Caki2 (cell line): Measurements from ENCODE around the gene SH3TC1. TPM values are rescaled to one million over a fixed set of nuclear protein-coding genes. Genes with fewer than 3 reads are reported as not detected.

Experiments used
- DNase-seq: peaks from one replicate; pipeline ENCODE4 v3.0.0-alpha.2; 2015; ENCODE audit warnings: low read depth
- in situ Hi-C: cut with HindIII; loops from 2 replicates; pipeline ENCODE4 v1.10.0; 2016; ENCODE audit warnings: low sequenced_read_pairs, low pct_unique_long_range_greater_than_20kb, mixed read lengths
- total RNA-seq: library from RNA; depleted of rRNA; stranded (reverse); fragments of >200 nt; shearing (Covaris generic); gene quantifications from 2 replicates; pipeline ENCODE4 v1.2.3, GENCODE V29; 2014; ENCODE audit warnings: low replicate concordance

The SH3TC1 gene
- total RNA-seq, 1 experiment from 2014 or later: 16.3 TPM

DNA sequence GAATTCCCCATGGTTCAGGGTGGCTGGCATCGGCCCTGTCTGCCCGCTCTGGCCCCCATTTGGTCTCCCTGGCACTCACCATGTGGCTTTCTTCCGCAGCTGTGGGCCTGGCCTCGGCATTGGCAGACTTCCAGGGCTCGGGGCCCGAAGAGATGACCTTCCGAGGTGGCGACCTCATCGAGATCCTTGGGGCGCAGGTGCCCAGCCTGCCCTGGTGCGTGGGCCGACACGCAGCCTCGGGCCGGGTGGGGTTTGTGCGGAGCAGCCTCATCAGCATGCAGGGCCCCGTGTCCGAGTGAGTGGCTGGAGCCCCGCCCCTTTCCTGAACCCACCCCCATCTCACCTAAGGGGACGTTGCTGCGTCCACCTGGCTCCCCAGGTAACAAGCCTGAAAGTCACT is 20.1 kb downstream of the SH3TC1 start:
- in situ Hi-C loops: no loop called here
- no peak for DNase-seq

- in situ Hi-C loops: no loop called here
- no peak for DNase-seq
Observed at GRCh38 chr4:8220661-8221450, 21.8 kb downstream of the SH3TC1 start.

GRCh38 chr4:8221476-8221875 is 22.4 kb downstream of the SH3TC1 start:
- in situ Hi-C loops: no loop called here
- no peak for DNase-seq

DNA sequence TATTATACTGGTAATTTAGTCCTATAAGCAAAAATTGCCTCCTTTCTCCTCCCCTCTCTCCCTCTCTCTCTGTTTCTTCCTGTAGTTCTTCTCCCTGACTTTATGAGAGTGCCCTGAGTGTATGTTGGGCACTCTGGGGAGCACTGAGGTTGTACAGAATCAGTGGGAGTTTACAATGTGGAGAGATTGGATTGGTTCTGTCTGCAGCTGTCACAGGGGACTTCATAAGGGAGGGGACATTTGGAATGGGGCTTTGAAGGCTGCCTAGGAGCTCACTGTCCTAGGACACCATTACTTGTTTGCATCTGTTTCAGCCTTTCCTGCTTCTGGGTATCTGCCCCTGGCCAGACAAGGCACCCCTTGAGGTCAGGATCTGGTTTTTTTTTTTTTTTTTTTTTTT is 22.9 kb downstream of the SH3TC1 start:
- DNase-seq: no peak
- in situ Hi-C loops: no loop called here

GRCh38 chr4:8222609-8223388 is 23.7 kb downstream of the SH3TC1 start:
- no peak for DNase-seq
- in situ Hi-C loops: no loop called here

DNA sequence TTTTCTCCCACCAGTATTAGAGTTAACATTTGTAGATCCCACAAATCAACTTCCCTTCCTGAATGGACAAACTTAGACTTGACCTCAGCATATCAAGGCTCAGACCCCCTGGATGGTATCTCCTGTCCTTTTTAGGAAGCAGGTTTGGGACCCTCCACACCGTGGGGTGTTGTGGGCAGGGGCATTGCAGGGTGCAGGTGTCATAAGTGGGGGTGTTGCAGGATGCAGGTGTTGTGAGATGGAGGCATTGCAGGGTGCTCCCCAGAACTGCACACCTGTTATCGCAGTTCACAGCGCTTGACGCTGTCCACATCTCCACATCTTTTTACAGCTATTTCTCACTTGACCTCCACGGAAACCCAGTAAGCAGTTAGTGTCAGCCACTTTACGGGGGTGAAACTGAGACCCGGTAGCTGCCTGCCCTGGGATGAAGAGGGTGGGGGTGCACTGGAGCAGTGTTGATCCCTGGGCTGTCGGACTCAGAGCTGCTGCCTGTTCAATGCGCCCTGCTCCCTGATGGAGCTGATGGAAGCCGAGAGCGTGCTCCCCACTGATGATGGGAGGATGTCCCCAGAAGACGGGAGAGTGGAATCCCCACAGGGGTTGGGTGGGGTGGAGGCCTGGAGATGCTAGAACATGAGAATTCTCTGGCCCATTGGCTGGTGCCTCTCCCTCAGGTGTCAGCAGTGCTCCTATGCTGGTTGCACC is 25.3 kb downstream of the SH3TC1 start:
- no peak for DNase-seq
- in situ Hi-C loops: no loop called here

DNA sequence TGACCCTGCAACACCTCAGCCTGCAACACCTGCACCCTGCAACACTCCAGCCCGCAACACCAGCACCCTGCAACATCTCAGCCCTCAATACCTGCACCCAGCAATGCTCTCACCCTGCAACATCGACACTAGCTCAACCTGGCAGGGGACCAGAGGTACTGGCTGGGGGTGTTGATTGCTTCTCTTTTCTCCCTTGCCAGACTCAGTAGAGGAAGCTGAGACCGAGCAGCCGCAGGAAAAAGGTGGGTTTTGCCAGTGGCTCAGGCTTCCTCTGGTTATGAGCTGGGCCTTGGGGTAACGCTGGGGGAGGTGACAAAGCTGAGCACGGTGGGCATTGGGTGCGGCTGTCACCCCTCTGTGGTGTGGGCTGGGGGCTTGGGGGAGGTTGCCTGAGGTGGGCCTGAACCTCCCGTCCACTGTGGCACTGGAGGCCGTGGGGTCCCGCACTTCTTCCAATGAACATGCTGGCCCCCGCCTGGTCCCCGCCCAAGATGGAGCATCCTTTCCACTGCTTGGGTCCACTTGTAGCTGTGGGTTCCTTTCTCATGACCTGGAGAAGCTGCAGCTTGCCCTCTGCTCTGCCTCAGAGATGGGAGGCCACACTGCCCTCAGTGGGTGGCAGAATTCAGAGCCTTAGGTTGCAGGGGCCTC is 26.0 kb downstream of the SH3TC1 start:
- DNase-seq: no peak
- in situ Hi-C loops: no loop called here

DNA sequence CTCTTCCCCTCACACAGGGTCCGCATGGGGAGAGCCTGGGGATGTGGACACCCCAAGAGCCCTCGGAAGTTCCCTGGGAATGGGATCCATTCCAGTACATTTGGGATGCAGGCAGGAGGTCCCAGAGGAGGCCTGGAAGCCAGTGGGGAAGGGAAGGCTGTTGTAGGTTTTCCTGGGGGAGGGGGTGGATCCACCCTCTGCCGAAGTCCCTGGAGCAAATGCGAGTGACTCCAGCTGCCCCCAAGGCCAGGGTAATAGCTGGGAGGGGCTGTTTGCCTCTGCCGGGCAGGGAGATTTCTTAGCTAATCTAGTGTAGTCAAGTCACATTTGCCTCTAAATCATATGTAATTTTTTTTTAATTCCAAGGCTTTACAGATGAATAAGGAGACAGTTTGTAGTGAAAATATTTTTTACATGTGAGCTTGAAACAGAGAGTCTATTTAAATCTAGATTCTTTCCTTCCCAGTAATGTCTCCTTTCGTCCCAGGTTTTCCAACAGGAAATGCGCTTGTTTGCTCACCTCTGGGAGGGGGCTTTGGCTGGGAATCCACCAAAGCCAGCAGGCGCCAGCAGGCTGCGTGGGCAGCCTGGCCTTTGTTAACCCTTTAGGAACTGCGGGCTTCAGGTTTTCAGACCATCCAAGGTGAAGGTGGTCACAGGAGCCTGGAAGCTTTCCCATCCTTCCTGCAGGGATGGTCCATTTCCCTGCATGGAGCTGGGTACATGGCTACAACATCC is 26.8 kb downstream of the SH3TC1 start:
- in situ Hi-C loops: no loop called here
- no peak for DNase-seq

DNA sequence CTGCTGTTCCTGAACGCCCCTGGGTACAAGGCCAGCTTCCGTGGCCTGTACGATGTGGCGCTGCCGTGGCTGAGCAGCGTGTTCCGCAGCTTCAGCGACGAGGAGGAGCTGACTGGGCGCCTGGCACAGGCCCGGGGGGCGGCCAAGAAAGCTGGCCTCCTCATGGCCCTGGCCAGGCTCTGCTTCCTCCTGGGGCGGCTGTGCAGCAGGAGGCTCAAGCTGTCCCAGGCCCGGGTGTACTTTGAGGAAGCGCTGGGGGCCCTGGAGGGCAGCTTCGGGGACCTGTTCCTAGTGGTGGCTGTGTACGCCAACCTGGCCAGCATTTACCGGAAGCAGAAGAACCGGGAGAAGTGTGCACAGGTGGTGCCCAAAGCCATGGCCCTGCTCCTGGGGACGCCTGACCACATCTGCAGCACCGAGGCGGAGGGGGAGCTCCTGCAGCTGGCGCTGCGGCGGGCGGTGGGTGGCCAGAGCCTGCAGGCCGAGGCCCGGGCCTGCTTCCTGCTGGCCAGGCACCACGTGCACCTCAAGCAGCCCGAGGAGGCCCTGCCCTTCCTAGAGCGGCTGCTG is 28.2 kb downstream of the SH3TC1 start:
- no peak for DNase-seq
- in situ Hi-C loops: no loop called here

GRCh38 chr4:8227771-8228318 is 28.8 kb downstream of the SH3TC1 start:
- DNase-seq: no peak
- in situ Hi-C loops: no loop called here

DNA sequence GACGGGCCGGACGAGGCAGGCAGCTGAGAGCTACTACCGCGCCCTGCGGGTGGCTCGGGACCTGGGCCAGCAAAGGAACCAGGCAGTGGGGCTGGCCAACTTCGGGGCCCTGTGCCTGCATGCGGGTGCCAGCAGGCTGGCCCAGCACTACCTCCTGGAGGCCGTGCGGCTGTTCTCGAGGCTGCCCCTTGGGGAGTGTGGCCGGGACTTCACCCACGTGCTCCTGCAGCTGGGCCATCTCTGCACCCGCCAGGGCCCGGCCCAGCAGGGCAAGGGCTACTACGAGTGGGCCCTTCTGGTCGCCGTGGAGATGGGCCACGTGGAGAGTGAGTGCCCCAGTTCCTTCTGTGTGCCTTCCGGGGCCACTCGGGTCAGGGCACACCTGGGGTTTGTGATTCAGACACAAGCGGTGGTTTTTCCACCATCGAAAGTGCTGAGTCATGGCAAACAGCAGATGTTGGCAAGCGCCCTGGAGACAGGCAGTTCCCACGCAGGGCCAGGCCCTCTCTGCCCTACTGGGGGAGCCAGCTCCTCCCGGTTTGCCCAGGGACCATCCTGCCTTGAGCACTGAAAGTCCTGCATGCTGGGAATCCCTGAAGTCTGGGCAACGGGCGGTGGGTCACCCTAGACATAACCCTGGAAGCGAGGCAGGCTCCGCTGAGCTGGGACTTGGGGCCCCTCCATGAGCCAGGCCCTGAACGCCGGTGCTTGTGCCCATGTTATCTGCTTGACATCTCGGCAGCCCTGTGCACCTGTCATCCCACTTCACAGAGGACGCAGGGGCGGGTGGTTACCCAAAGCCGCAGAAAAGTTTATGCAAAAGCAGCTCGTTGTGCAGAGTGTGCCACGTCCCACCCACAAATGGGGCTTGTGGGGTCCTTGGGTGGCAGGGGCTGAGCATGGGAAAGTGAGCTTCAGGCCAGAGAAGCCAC is 29.5 kb downstream of the SH3TC1 start:
- DNase-seq: peak; percentile 77
- in situ Hi-C loops: no loop called here

DNA sequence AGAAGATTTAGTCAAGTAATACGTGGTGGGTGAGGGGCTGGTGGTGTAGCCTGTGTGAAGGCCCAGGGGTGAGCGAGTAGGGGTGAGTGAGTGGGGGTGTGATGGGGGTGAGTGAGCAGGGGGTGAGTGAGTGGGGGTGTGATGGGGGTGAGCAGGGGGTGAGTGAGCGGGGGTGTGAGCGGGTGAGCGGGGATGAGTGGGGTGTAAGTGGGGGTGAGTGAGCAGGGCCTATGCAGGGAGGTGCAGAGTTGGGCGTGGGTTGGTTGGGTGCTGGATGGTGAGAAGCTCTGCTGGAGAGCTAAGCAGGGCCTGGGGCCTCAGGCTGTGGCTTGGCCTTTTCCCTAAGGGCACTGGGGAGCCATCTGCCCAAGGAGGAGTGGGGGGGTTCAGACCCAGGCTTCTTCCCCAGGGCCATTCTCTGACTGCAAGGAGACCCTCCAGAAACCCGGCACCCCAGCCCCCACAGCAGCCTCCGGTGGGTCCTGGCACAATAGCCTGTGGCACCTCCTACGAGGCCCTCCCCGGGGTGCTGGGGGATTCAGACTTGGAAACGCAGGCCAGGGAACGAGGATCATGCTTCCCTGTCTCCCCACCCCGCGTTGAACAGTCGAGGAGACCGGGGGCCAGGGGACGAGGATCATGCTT is 30.4 kb downstream of the SH3TC1 start:
- no peak for DNase-seq
- in situ Hi-C loops: no loop called here

DNA sequence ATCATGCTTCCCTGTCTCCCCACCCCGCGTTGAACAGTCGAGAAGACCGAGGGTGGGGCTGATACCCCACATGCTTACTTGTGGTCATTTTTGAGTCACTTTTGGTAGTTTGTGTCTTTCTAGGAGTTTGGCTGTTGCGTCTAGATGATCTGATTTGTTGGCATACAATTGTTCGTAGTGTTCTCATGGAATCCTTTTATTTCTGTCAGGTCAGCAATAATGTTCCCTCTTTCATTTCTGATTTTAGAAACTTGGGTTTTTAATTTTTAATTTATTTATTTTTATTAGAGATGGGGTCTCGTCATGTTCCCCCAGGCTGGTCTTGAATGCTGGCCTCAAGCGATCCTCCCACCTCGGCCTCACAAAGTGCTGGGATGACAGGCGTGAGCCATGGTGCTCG is 30.9 kb downstream of the SH3TC1 start:
- DNase-seq: no peak
- in situ Hi-C loops: no loop called here

DNA sequence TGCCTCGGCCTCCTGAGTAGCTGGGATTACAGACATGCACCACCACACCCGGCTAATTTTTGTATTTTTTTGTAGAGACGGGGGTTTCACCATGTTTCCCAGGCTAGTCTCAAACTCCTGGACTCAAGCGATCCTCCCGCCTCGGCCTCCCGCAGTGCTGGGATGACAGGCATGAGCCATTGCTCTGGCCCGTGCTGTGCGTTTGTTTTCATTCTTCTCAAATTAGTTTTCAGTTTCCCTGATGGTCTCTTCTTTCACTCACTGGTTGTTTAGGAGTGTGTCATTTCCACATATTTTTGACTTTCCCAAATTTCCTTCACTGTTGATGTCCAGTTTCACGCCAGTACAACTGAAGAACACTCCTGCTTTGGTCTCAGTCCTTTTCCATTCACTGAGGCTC is 31.8 kb downstream of the SH3TC1 start:
- no peak for DNase-seq
- in situ Hi-C loops: no loop called here

- in situ Hi-C loops: no loop called here
- no peak for DNase-seq
Observed at GRCh38 chr4:8231551-8232049, 32.5 kb downstream of the SH3TC1 start.

GRCh38 chr4:8232748-8233147 is 33.7 kb downstream of the SH3TC1 start:
- no peak for DNase-seq
- in situ Hi-C loops: no loop called here
